ENCODE measurements around the gene TENM4.

GRCh38 chr11:79321263-79321662 lies 119.6 kb downstream of the TENM4 start:
- TF ChIP-seq CTCF (conservative IDR thresholded peaks at IDR 0.05; ENCODE audit: low read length), result no peak
- no peak for TF ChIP-seq EZH2phosphoT487 (IDR thresholded peaks at IDR 0.05; ENCODE audit: borderline replicate concordance, low read depth, low read length)
